Endometrial microvascular endothelial cells (primary cell): Measurements from ENCODE around the gene IQGAP2. TPM values are rescaled to one million over a fixed set of nuclear protein-coding genes. Genes with fewer than 3 reads are reported as not detected.
"Not testable (repeated sequence)": the region's sequence is repeated elsewhere in the genome, so short reads cannot be mapped to it uniquely, and the experiment has no call there.

ENCODE experiments used
- in situ Hi-C: cut with HindIII; loops from 2 replicates; pipeline ENCODE4 v1.10.0; 2017; ENCODE audit warnings: low sequenced_read_pairs, low pct_unique_long_range_greater_than_20kb; ENCODE audit errors: inconsistent ontology term
- total RNA-seq: library from RNA; depleted of rRNA; stranded (reverse); fragments of >200 nt; gene quantifications from one replicate; pipeline ENCODE4 v1.2.3, GENCODE V29; 2015; ENCODE audit errors: inconsistent ontology term

IQGAP2 gene
- total RNA-seq: 0.09 TPM

GRCh38 chr5:76402886-76403765 lies at the start of gene IQGAP2:
TSS of gene IQGAP2 (plus strand) at chr5:76403285. CDS start at chr5:76403546, 261 bp downstream.
- in situ Hi-C loops: no loop called here

GRCh38 chr5:76356887-76357286 lies 46.2 kb upstream of the IQGAP2 start:
- in situ Hi-C loops: no loop called here

GRCh38 chr5:76363352-76364225 lies 39.5 kb upstream of the IQGAP2 start:
- in situ Hi-C loops: no loop called here

- in situ Hi-C loops: no loop called here
These were observed 38.9 kb upstream of the IQGAP2 start for GRCh38 chr5:76364226-76364589.

- in situ Hi-C loops: no loop called here
These were observed 37.5 kb upstream of the IQGAP2 start for GRCh38 chr5:76365561-76365960.

- in situ Hi-C loops: no loop called here
These were observed 36.5 kb upstream of the IQGAP2 start for GRCh38 chr5:76366596-76366995.

GRCh38 chr5:76367623-76368371 lies 35.3 kb upstream of the IQGAP2 start:
- in situ Hi-C loops: no loop called here

- in situ Hi-C loops: no loop called here
These were observed 34.1 kb upstream of the IQGAP2 start for GRCh38 chr5:76368941-76369340.

GRCh38 chr5:76369668-76370067 lies 33.4 kb upstream of the IQGAP2 start:
- in situ Hi-C loops: not testable (repeated sequence)

- in situ Hi-C loops: no loop called here
These were observed 31.1 kb upstream of the IQGAP2 start for GRCh38 chr5:76371960-76372322.

GRCh38 chr5:76372323-76373054 lies 30.6 kb upstream of the IQGAP2 start:
- in situ Hi-C loops: no loop called here

GRCh38 chr5:76376148-76376865 lies 26.8 kb upstream of the IQGAP2 start:
- in situ Hi-C loops: no loop called here

- in situ Hi-C loops: no loop called here
These were observed 26.2 kb upstream of the IQGAP2 start for GRCh38 chr5:76376866-76377230.

GRCh38 chr5:76378355-76378754 lies 24.7 kb upstream of the IQGAP2 start:
- in situ Hi-C loops: no loop called here

- in situ Hi-C loops: no loop called here
These were observed 23.8 kb upstream of the IQGAP2 start for GRCh38 chr5:76379316-76379715.

- in situ Hi-C loops: no loop called here
These were observed 23.2 kb upstream of the IQGAP2 start for GRCh38 chr5:76379855-76380254.

GRCh38 chr5:76380346-76381066 lies 22.6 kb upstream of the IQGAP2 start:
- in situ Hi-C loops: no loop called here
